ENCODE results near the gene DYNLRB1.

DYNLRB1 gene

GRCh38 chr20:34534391-34535165 lies 18.4 kb downstream of the DYNLRB1 start:
- DNase-seq (ENCODE audit: low spot score), result no peak

- DNase-seq (ENCODE audit: low spot score), result no peak
These were observed 19.1 kb downstream of the DYNLRB1 start for GRCh38 chr20:34535301-34535840.

- no peak for DNase-seq (ENCODE audit: low spot score)
These were observed 19.6 kb downstream of the DYNLRB1 start for GRCh38 chr20:34535857-34536256.

- peak; percentile 41 for DNase-seq (ENCODE audit: low spot score)
These were observed 20.7 kb downstream of the DYNLRB1 start for GRCh38 chr20:34536798-34537394.

GRCh38 chr20:34537651-34538050 lies 21.4 kb downstream of the DYNLRB1 start:
- no peak for DNase-seq (ENCODE audit: low spot score)

- DNase-seq (ENCODE audit: low spot score), result peak; percentile 59
These were observed 22.5 kb downstream of the DYNLRB1 start for GRCh38 chr20:34538671-34539123.

- DNase-seq (ENCODE audit: low spot score), result no peak
These were observed 23.5 kb downstream of the DYNLRB1 start for GRCh38 chr20:34539756-34540155.

- no peak for DNase-seq (ENCODE audit: low spot score)
These were observed 24.5 kb downstream of the DYNLRB1 start for GRCh38 chr20:34540596-34541263.

GRCh38 chr20:34541264-34541901 lies 25.2 kb downstream of the DYNLRB1 start:
- peak; percentile 50 for DNase-seq (ENCODE audit: low spot score)

GRCh38 chr20:34541917-34542316 lies 25.7 kb downstream of the DYNLRB1 start:
- DNase-seq (ENCODE audit: low spot score), result no peak

GRCh38 chr20:34542439-34542838 lies 26.2 kb downstream of the DYNLRB1 start:
- DNase-seq (ENCODE audit: low spot score), result no peak

GRCh38 chr20:34543463-34544056 lies 27.3 kb downstream of the DYNLRB1 start:
- DNase-seq (ENCODE audit: low spot score), result no peak

- DNase-seq (ENCODE audit: low spot score), result peak; percentile 22
These were observed 28.0 kb downstream of the DYNLRB1 start for GRCh38 chr20:34544109-34544796.

- DNase-seq (ENCODE audit: low spot score), result no peak
These were observed 30.5 kb downstream of the DYNLRB1 start for GRCh38 chr20:34546751-34547181.

GRCh38 chr20:34547844-34548613 lies 31.8 kb downstream of the DYNLRB1 start:
- no peak for DNase-seq (ENCODE audit: low spot score)

GRCh38 chr20:34549291-34549928 lies 33.2 kb downstream of the DYNLRB1 start:
- DNase-seq (ENCODE audit: low spot score), result no peak

GRCh38 chr20:34549929-34550305 lies 33.7 kb downstream of the DYNLRB1 start:
- DNase-seq (ENCODE audit: low spot score), result no peak

- no peak for DNase-seq (ENCODE audit: low spot score)
These were observed 36.3 kb downstream of the DYNLRB1 start for GRCh38 chr20:34552569-34552968.

GRCh38 chr20:34553366-34553867 lies 37.2 kb downstream of the DYNLRB1 start:
- DNase-seq (ENCODE audit: low spot score), result no peak

- DNase-seq (ENCODE audit: low spot score), result no peak
These were observed 41.7 kb downstream of the DYNLRB1 start for GRCh38 chr20:34557936-34558319.
